ENCODE results near the gene PRSS2.
"Not testable (repeated sequence)": the region's sequence is repeated elsewhere in the genome, so short reads cannot be mapped to it uniquely, and the experiment has no call there.

Gene PRSS2

DNA sequence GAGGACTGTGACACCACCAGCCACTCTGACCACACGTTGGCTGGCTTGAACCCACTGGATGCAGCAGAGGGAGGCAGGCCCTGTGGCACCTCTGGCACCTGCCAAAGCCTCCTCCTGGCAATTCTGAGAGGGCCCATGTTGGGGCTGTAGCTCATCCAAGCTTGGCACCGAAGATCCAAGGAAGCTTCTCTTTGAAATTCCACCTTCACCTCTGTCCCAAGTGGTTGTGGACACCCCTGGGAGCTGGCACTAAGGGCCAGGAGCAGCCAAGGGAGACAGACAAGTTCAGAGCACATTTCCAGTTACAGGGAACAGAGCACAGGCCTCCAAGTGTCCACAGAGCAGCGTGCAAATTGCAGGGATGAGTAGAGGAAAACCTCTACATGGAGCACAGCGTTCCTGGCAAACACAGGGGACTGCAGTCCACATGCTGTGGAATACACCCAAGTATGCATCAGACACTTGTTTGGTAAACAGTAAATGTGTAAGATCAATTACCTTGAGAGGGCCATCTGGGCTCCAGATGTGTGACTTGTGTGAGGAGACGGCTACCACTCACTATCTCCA lies 16.8 kb upstream of the PRSS2 start:
- H3K4me1 ChIP-seq (ENCODE audit: control insufficient read depth in 1 of 2, insufficient read depth in 2 of 2, low read length in 2 of 2): not testable (repeated sequence)

DNA sequence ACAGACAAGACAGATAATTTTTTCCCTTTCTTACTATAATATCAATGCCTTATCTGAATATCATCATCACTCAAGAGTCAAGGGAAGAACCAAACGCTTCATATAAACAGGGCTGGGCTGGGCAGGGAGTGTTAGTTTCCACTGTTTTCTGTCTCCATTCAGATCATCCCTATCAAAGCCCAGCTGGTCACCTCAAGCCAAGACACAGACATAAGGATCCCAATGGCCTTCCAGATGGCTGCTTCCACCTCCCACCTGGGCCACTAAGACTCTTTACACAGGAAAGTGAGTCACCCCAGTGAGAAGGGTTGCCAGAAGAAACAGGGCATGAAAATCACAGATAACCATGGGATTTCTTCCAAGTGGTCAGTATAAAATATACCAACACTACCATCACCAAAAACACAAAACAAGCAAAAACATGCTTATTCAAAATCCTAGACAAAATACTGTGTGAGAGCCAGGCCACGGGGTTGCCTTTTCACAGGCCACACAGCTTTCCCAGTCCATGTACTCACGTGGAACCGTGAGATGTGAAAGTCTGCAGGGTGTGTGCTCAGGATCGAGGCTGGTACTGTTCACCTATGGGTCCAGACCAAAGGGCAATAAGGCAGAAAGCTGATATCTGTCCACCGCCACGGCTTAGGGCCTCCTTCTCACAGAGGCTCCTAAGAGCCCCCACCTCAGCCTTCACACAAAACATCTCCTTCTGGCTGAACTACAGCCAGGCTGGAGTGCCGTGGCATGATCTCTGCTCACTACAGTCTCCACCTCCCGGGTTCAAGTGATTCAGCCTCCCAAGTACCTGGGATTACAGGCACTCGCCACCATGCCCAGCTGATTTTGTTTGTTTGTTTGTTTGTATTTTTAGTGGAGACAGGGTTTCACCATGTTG lies 15.8 kb upstream of the PRSS2 start:
- Histone ChIP-seq H3K36me3 (ENCODE audit: control insufficient read depth in 1 of 2, insufficient read depth in 2 of 2, low read length in 2 of 2) (no peaks in the 10 kb centered on the region), H3K27ac (ENCODE audit: low read depth, low read length) (no peak overlapping the region), H2AK5ac (ENCODE audit: low read length) (no peak overlapping the region), H2AFZ (ENCODE audit: insufficient read depth, low read length, poor library complexity) (no peak overlapping the region), H3K4me3 (ENCODE audit: low read depth, low read length) (no peak overlapping the region), H3K9me3 (ENCODE audit: insufficient read depth, low read depth, low read length) (peaks cover 2% of the 10 kb centered on the region), H3K23ac (ENCODE audit: low read length) (no peak overlapping the region), H2BK12ac (ENCODE audit: low read length) (no peak overlapping the region), H4K12ac (ENCODE audit: low read depth, low read length) (no peak overlapping the region), H3K79me1 (ENCODE audit: low read length) (no peaks in the 10 kb centered on the region), H4K8ac (ENCODE audit: low read depth, low read length) (no peak overlapping the region), H4K91ac (ENCODE audit: low read depth, low read length) (no peak overlapping the region), H3K18ac (ENCODE audit: low read length) (no peak overlapping the region), H3K79me2 (ENCODE audit: control insufficient read depth, insufficient read depth, low read length, poor library complexity) (no peaks in the 10 kb centered on the region), H3K4me2 (ENCODE audit: low read length) (no peak overlapping the region), H3K4ac (ENCODE audit: low read depth, low read length) (no peak overlapping the region), H2BK120ac (ENCODE audit: insufficient read depth, low read length, poor library complexity) (no peak overlapping the region), H3K9ac (ENCODE audit: low read length) (no peak overlapping the region), H3K4me1 (ENCODE audit: control insufficient read depth in 1 of 2, insufficient read depth in 2 of 2, low read length in 2 of 2) (no peaks in the 10 kb centered on the region), H2BK5ac (ENCODE audit: low read depth, low read length, poor library complexity) (no peak overlapping the region), H3K14ac (ENCODE audit: low read length) (no peak overlapping the region), H3K27me3 (ENCODE audit: insufficient read depth, low read length) (no peaks in the 10 kb centered on the region)
- no CpG with 5 or more reads among the region's 10 CpGs for WGBS (ENCODE audit: extremely low coverage, insufficient coverage, insufficient read length)
- DNase-seq: no peak

More for the DNA sequence above, 16.8 kb upstream of the PRSS2 start:
- WGBS (ENCODE audit: extremely low coverage, insufficient coverage, insufficient read length): no CpG with 5 or more reads among the region's 5 CpGs
- H3K36me3 ChIP-seq (ENCODE audit: control insufficient read depth in 1 of 2, insufficient read depth in 2 of 2, low read length in 2 of 2); H3K4me3 ChIP-seq (ENCODE audit: low read depth, low read length); H3K79me1 ChIP-seq (ENCODE audit: low read length); H3K18ac ChIP-seq (ENCODE audit: low read length); H3K4ac ChIP-seq (ENCODE audit: low read depth, low read length); H3K27me3 ChIP-seq (ENCODE audit: insufficient read depth, low read length); H3K4me2 ChIP-seq (ENCODE audit: low read length); H3K9ac ChIP-seq (ENCODE audit: low read length); H2AK5ac ChIP-seq (ENCODE audit: low read length); H3K79me2 ChIP-seq (ENCODE audit: control insufficient read depth, insufficient read depth, low read length, poor library complexity); H2BK5ac ChIP-seq (ENCODE audit: low read depth, low read length, poor library complexity); H2BK12ac ChIP-seq (ENCODE audit: low read length); H3K27ac ChIP-seq (ENCODE audit: low read depth, low read length); H3K23ac ChIP-seq (ENCODE audit: low read length); H3K9me3 ChIP-seq (ENCODE audit: insufficient read depth, low read depth, low read length); H2BK120ac ChIP-seq (ENCODE audit: insufficient read depth, low read length, poor library complexity); H4K8ac ChIP-seq (ENCODE audit: low read depth, low read length); H3K14ac ChIP-seq (ENCODE audit: low read length); H2AFZ ChIP-seq (ENCODE audit: insufficient read depth, low read length, poor library complexity); H4K12ac ChIP-seq (ENCODE audit: low read depth, low read length); H4K91ac ChIP-seq (ENCODE audit: low read depth, low read length); DNase-seq: not testable (repeated sequence)

GRCh38 chr7:142758312-142758711 lies 12.5 kb upstream of the PRSS2 start:
- H3K36me3 ChIP-seq (ENCODE audit: control insufficient read depth in 1 of 2, insufficient read depth in 2 of 2, low read length in 2 of 2); H3K18ac ChIP-seq (ENCODE audit: low read length); H3K4ac ChIP-seq (ENCODE audit: low read depth, low read length); H2AK5ac ChIP-seq (ENCODE audit: low read length); H3K4me2 ChIP-seq (ENCODE audit: low read length); H2BK12ac ChIP-seq (ENCODE audit: low read length); H3K27me3 ChIP-seq (ENCODE audit: insufficient read depth, low read length); H4K91ac ChIP-seq (ENCODE audit: low read depth, low read length); H3K9me3 ChIP-seq (ENCODE audit: insufficient read depth, low read depth, low read length); H3K27ac ChIP-seq (ENCODE audit: low read depth, low read length); DNase-seq; H2BK120ac ChIP-seq (ENCODE audit: insufficient read depth, low read length, poor library complexity); H4K8ac ChIP-seq (ENCODE audit: low read depth, low read length); H2AFZ ChIP-seq (ENCODE audit: insufficient read depth, low read length, poor library complexity); H3K79me2 ChIP-seq (ENCODE audit: control insufficient read depth, insufficient read depth, low read length, poor library complexity); H3K14ac ChIP-seq (ENCODE audit: low read length); H2BK5ac ChIP-seq (ENCODE audit: low read depth, low read length, poor library complexity); H3K4me1 ChIP-seq (ENCODE audit: control insufficient read depth in 1 of 2, insufficient read depth in 2 of 2, low read length in 2 of 2); H4K12ac ChIP-seq (ENCODE audit: low read depth, low read length); H3K9ac ChIP-seq (ENCODE audit: low read length); H3K79me1 ChIP-seq (ENCODE audit: low read length); H3K23ac ChIP-seq (ENCODE audit: low read length); H3K4me3 ChIP-seq (ENCODE audit: low read depth, low read length): not testable (repeated sequence)
- WGBS (ENCODE audit: extremely low coverage, insufficient coverage, insufficient read length): no CpG with 5 or more reads among the region's 3 CpGs

GRCh38 chr7:142759433-142759832 lies 11.3 kb upstream of the PRSS2 start:
- no peak overlapping the region for H4K91ac ChIP-seq (ENCODE audit: low read depth, low read length)

More at GRCh38 chr7:142759433-142759832, 11.3 kb upstream of the PRSS2 start:
- no peak overlapping the region for H3K9ac ChIP-seq (ENCODE audit: low read length)
- DNase-seq: no peak
- H3K9me3 ChIP-seq (ENCODE audit: insufficient read depth, low read depth, low read length): no peaks in the 10 kb centered on the region
- no peak overlapping the region for H3K4ac ChIP-seq (ENCODE audit: low read depth, low read length)
- H3K27ac ChIP-seq (ENCODE audit: low read depth, low read length): no peak overlapping the region
- H4K8ac ChIP-seq (ENCODE audit: low read depth, low read length): no peak overlapping the region
- no peaks in the 10 kb centered on the region for H3K36me3 ChIP-seq (ENCODE audit: control insufficient read depth in 1 of 2, insufficient read depth in 2 of 2, low read length in 2 of 2)
- H3K79me2 ChIP-seq (ENCODE audit: control insufficient read depth, insufficient read depth, low read length, poor library complexity): no peaks in the 10 kb centered on the region
- no peaks in the 10 kb centered on the region for H3K4me1 ChIP-seq (ENCODE audit: control insufficient read depth in 1 of 2, insufficient read depth in 2 of 2, low read length in 2 of 2)
- H3K27me3 ChIP-seq (ENCODE audit: insufficient read depth, low read length): no peaks in the 10 kb centered on the region
- H3K18ac ChIP-seq (ENCODE audit: low read length): no peak overlapping the region
- H2BK5ac ChIP-seq (ENCODE audit: low read depth, low read length, poor library complexity): no peak overlapping the region
- H4K12ac ChIP-seq (ENCODE audit: low read depth, low read length): no peak overlapping the region
- H2AK5ac ChIP-seq (ENCODE audit: low read length): no peak overlapping the region
- no peak overlapping the region for H3K23ac ChIP-seq (ENCODE audit: low read length)
- no peak overlapping the region for H2AFZ ChIP-seq (ENCODE audit: insufficient read depth, low read length, poor library complexity)
- H2BK12ac ChIP-seq (ENCODE audit: low read length): no peak overlapping the region
- H3K14ac ChIP-seq (ENCODE audit: low read length): no peak overlapping the region
- H3K4me2 ChIP-seq (ENCODE audit: low read length): no peak overlapping the region
- H3K79me1 ChIP-seq (ENCODE audit: low read length): no peaks in the 10 kb centered on the region
- H3K4me3 ChIP-seq (ENCODE audit: low read depth, low read length): no peak overlapping the region
- no CpG with 5 or more reads among the region's 1 CpG for WGBS (ENCODE audit: extremely low coverage, insufficient coverage, insufficient read length)
- no peak overlapping the region for H2BK120ac ChIP-seq (ENCODE audit: insufficient read depth, low read length, poor library complexity)

Data from trophoblast cell (in vitro differentiated cells and primary cell).